ENCODE data around the gene PPIL4.

DNA sequence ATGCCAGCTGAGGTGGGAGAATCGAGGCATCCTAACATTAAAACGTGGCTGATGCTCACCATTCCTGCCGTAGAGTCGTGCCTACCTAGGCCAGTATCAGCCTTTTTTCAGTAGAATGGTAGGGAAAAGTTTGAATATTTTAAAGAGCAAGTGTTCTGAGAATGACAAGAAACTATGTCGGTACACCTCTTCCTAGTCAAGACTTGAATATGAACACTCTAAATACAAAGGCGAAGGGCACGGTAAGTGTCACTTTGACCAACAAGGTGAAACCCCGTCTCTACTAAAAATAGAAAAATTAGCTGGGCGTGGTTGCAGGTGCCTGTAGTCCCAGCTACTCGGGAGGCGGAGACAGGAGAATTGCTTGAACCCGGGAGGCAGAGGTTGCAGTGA, 21.3 kb upstream of the PPIL4 start:
- TF ChIP-seq, protein P1, sequence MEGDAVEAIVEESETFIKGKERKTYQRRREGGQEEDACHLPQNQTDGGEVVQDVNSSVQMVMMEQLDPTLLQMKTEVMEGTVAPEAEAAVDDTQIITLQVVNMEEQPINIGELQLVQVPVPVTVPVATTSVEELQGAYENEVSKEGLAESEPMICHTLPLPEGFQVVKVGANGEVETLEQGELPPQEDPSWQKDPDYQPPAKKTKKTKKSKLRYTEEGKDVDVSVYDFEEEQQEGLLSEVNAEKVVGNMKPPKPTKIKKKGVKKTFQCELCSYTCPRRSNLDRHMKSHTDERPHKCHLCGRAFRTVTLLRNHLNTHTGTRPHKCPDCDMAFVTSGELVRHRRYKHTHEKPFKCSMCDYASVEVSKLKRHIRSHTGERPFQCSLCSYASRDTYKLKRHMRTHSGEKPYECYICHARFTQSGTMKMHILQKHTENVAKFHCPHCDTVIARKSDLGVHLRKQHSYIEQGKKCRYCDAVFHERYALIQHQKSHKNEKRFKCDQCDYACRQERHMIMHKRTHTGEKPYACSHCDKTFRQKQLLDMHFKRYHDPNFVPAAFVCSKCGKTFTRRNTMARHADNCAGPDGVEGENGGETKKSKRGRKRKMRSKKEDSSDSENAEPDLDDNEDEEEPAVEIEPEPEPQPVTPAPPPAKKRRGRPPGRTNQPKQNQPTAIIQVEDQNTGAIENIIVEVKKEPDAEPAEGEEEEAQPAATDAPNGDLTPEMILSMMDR (IDR thresholded peaks at IDR 0.05): no peak
- TF ChIP-seq POLR2A (IDR thresholded peaks at IDR 0.05): no peak

All from heart left ventricle (tissue), 13 donors.